HG03108 (cell line): ENCODE measurements around the gene SCAF8.

Source experiments
- ATAC-seq: cut with Tn5 transposase; IDR thresholded peaks from one replicate; pipeline ENCODE4 v1.9.1; 2021; ENCODE audit warnings: moderate library complexity; ENCODE audit not compliant: unreplicated experiment

Gene SCAF8

DNA sequence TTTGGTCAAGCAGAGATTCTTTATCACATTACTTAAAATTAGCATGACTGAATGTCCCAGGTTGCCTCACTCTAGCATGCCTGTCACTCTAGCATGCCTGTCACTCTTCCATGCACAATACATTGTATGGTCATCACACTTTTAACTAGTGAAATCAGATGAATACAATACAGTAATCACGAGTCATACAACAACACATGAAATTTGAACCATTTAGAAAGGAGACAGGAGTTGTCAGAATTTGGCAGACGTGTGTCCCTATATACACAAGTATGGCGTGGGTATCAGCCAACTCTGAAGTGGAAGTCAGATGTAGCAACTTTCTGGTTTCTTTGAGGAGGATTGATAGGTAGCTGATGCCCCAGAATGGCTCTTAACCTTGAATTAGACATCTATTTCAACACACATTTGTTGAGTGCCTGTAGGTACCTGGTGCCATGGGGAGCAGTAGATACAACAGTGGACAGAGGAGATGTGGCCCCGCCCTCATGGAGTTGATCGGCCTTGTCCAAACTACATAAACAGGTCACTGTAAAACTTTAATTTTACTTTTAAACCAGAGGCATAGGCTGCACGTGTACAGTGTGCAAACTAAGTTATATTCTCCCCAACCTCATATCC, 145.8 kb downstream of the SCAF8 start:
- no peak for ATAC-seq

DNA sequence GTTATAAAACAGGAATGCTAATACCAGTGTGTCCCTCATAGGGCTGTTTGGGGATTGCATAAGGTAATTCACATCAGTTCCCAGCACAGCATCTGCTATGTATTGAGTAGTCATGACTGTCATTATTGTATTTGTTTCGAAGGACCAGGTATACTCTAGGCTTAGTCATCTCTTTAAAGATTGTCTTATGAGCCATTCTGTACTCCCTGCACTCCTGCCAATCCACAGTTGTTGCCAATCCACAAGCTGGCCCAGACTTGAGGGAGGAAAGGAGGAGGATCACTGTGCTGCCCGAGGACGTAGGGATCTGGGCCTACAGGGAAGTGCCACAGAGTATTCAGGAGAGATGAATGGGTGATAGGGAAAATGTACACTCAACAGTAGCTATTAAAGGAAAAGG, 148.9 kb downstream of the SCAF8 start:
- no peak for ATAC-seq
